ENCODE results near the gene MRPL48. TPM values are rescaled to one million over a fixed set of nuclear protein-coding genes. Genes with fewer than 3 reads are reported as not detected.

Gene MRPL48
- total RNA-seq (10 to 100 TPM; 13.6 to 75.3 (median 30.1) TPM), polyA plus RNA-seq (10 to 100 TPM; 31.7 to 59.5 (median 32.3) TPM)
- long read RNA-seq, donor 1, transcript MRPL48-201 (8 exons, 1,536 nt): major isoform, 14 of 17 reads
- long read RNA-seq, donor 1, partial matches to known transcripts: 0 of 17 reads
- long read RNA-seq, donor 1, other reads (novel, unspliced or antisense): 0 of 17 reads
- long read RNA-seq, donor 2, transcript MRPL48-201 (8 exons, 1,536 nt): major isoform, 10 of 11 reads
- long read RNA-seq, donor 2, partial matches to known transcripts: 0 of 11 reads
- long read RNA-seq, donor 2, other reads (novel, unspliced or antisense): 0 of 11 reads
- long read RNA-seq, donor 3, transcript MRPL48-201 (8 exons, 1,536 nt): major isoform, 8 of 17 reads
- long read RNA-seq, donor 3, partial matches to known transcripts: 7 of 17 reads
- long read RNA-seq, donor 3, other reads (novel, unspliced or antisense): 0 of 17 reads
- long read RNA-seq, donor 4, transcript MRPL48-201 (8 exons, 1,536 nt): major isoform, 36 of 42 reads
- long read RNA-seq, donor 4, partial matches to known transcripts: 0 of 42 reads
- long read RNA-seq, donor 4, other reads (novel, unspliced or antisense): 5 of 42 reads
- long read RNA-seq, donor 5, transcript MRPL48-201 (8 exons, 1,536 nt): major isoform, 21 of 30 reads
- long read RNA-seq, donor 5, partial matches to known transcripts: 1 of 30 reads
- long read RNA-seq, donor 5, other reads (novel, unspliced or antisense): 5 of 30 reads
- long read RNA-seq, donor 6, transcript MRPL48-201 (8 exons, 1,536 nt): major isoform, 21 of 27 reads
- long read RNA-seq, donor 6, partial matches to known transcripts: 0 of 27 reads
- long read RNA-seq, donor 6, other reads (novel, unspliced or antisense): 5 of 27 reads
- long read RNA-seq, donor 7, transcript MRPL48-201 (8 exons, 1,536 nt): major isoform, 11 of 14 reads
- long read RNA-seq, donor 7, partial matches to known transcripts: 0 of 14 reads
- long read RNA-seq, donor 7, other reads (novel, unspliced or antisense): 0 of 14 reads
- long read RNA-seq, donor 8, transcript MRPL48-201 (8 exons, 1,536 nt): major isoform, 16 of 18 reads
- long read RNA-seq, donor 8, partial matches to known transcripts: 0 of 18 reads
- long read RNA-seq, donor 8, other reads (novel, unspliced or antisense): 0 of 18 reads
- long read RNA-seq, donor 9, transcript MRPL48-201 (8 exons, 1,536 nt): major isoform, 11 of 19 reads
- long read RNA-seq, donor 9, partial matches to known transcripts: 5 of 19 reads
- long read RNA-seq, donor 9, other reads (novel, unspliced or antisense): 0 of 19 reads
- long read RNA-seq, donor 10, transcript MRPL48-201 (8 exons, 1,536 nt): major isoform, 8 of 10 reads
- long read RNA-seq, donor 10, partial matches to known transcripts: 0 of 10 reads
- long read RNA-seq, donor 10, other reads (novel, unspliced or antisense): 0 of 10 reads

- H3K27ac ChIP-seq: peak within 1 kb of the TSS; percentile 32 to 95 (median 93)
- H3K9me3 ChIP-seq (replicated peaks in 1 of 3): no peaks in the 10 kb centered on the region
- peak; percentile 89 to 96 (median 94) for DNase-seq
- no peaks in the 10 kb centered on the region for H3K36me3 ChIP-seq (replicated peaks in 1 of 2)
- whole genome bisulfite sequencing, 4 donors: 5 to 9% (median 6%) methylated on average over 36 to 44 of the region's 44 CpGs
- H3K4me3 ChIP-seq: peak within 1 kb of the TSS; percentile 72 to 93 (median 84)
- H3K27me3 ChIP-seq: no peaks in the 10 kb centered on the region
- peaks cover 24 to 44% of the 10 kb centered on the region in 2 donors for H3K4me1 ChIP-seq (replicated peaks in 1 of 2)
- TF ChIP-seq POLR2A (IDR thresholded peaks at IDR 0.05) (peak; percentile 35 to 72), CTCF (IDR thresholded peaks at IDR 0.05) (no peak)
- intact Hi-C loops (cut with DNase I): no loop called here
Observed at GRCh38 chr11:73787643-73788558, at the start of gene MRPL48. Gene MRPL48, plus strand, starts transcription at chr11:73787874. Its CDS starts 98 bp downstream, at chr11:73787972.

GRCh38 chr11:73743045-73743444, 44.6 kb upstream of the MRPL48 start:
- Histone ChIP-seq H3K36me3 (replicated peaks in 1 of 2) (no peaks in the 10 kb centered on the region), H3K9me3 (replicated peaks in 1 of 3) (no peaks in the 10 kb centered on the region), H3K27me3 (no peaks in the 10 kb centered on the region), H3K27ac (no peak overlapping the region), H3K4me1 (replicated peaks in 1 of 2) (peaks cover under 1 to 2% of the 10 kb centered on the region in 2 donors), H3K4me3 (no peak overlapping the region)
- intact Hi-C loops (cut with DNase I): no loop called here
- no peak for TF ChIP-seq POLR2A (IDR thresholded peaks at IDR 0.05)
- TF ChIP-seq CTCF (IDR thresholded peaks at IDR 0.05): no peak
- WGBS, 4 donors: 93 to 97% (median 95%) methylated on average over 7 of the region's 7 CpGs
- DNase-seq: no peak

- H3K27ac ChIP-seq: no peak overlapping the region
- 91 to 99% (median 97%) methylated on average over 13 of the region's 13 CpGs for WGBS, 4 donors
- no peaks in the 10 kb centered on the region for H3K36me3 ChIP-seq (replicated peaks in 1 of 2)
- TF ChIP-seq CTCF (IDR thresholded peaks at IDR 0.05): no peak
- TF ChIP-seq POLR2A (IDR thresholded peaks at IDR 0.05): no peak
- no peak for DNase-seq
- intact Hi-C loops (cut with DNase I): no loop called here
- H3K27me3 ChIP-seq: no peaks in the 10 kb centered on the region
- H3K4me1 ChIP-seq (replicated peaks in 1 of 2): peaks cover 7 to 22% of the 10 kb centered on the region in 2 donors
- H3K9me3 ChIP-seq (replicated peaks in 1 of 3): no peaks in the 10 kb centered on the region
- no peak overlapping the region for H3K4me3 ChIP-seq
Observed at GRCh38 chr11:73746701-73747100, 41.0 kb upstream of the MRPL48 start.
